Pancreas (tissue), 10 donors: Measurements from ENCODE around the gene CEBPE. TPM values are rescaled to one million over a fixed set of nuclear protein-coding genes. Genes with fewer than 3 reads are reported as not detected.

Experiments
- ATAC-seq, 4 donors: fragments of 200-7000 bp; cut with Tn5 transposase; one replicate each; pipeline versions ENCODE4 v1.8.0 to v1.9.1; 2020; ENCODE audit warnings: mild to moderate bottlenecking in 4 of 4, moderate library complexity in 4 of 4
- DNase-seq, 6 donors: peaks; one replicate each; pipeline ENCODE4 v3.0.0-alpha.2; 2020
- FAIRE-seq: peaks from 2 replicates; lab custom pipeline; 2012; peaks lifted over from hg19 to GRCh38; lab: Jason Lieb, UNC
- H3K27ac ChIP-seq, 4 donors: fragments of 200-600 bp; sonication (generic); 1 replicate in 3 of 4; 2 replicates in 1 of 4; pipeline versions ENCODE4 v1.5.0 to v1.8.0; 2020
- H3K27me3 ChIP-seq, 4 donors: fragments of 200-600 bp; one replicate each; pipeline ENCODE4 v1.8.0; 2021
- H3K36me3 ChIP-seq, 3 donors: fragments of 200-600 bp; sonication (generic) in 1 of 3; one replicate each; pipeline versions ENCODE4 v1.5.0 to v1.8.0; 2020 to 2021
- H3K4me1 ChIP-seq, 3 donors: fragments of 200-600 bp; one replicate each; pipeline ENCODE4 v1.8.0; 2021
- H3K4me3 ChIP-seq, 4 donors: fragments of 200-600 bp; sonication (generic) in 2 of 4; one replicate each; pipeline versions ENCODE4 v1.5.0 to v1.8.0; 2020 to 2021
- H3K9me3 ChIP-seq, 4 donors: fragments of 200-600 bp; one replicate each; pipeline ENCODE4 v1.8.0; 2021
- CTCF ChIP-seq, 4 donors: fragments of 200-600 bp; sonication (generic) in 3 of 4; IDR thresholded peaks; one replicate each; pipeline versions ENCODE4 v1.5.0 to v1.8.0; 2021; ENCODE audit warnings: antibody characterized with exemption in 4 of 4
- WGBS, 2 donors: extraction: QIAGEN DNeasy Blood & Tissue Kit; methylation state at CpG; one replicate each; pipeline ENCODE4 v1.1.7; 2013; 5-methylcytosine and 5-hydroxymethylcytosine counted together
- intact Hi-C, 3 donors: fragments of 100-400 bp; cut with DNase I; formaldehyde crosslinking; loops; one replicate each; pipeline versions ENCODE4 v1.11.1 to v1.14.2; 2022
- polyA plus RNA-seq, 2 donors: library from polyadenylated mRNA; stranded (reverse); fragments of 200-250 nt; gene quantifications; one replicate each; pipeline ENCODE4 v1.2.3, GENCODE V29; 2013
- total RNA-seq, 6 donors: library from RNA; stranded (reverse); fragmentation: NEBNext Ultra II Directional in 4 of 6; extraction: Animal tissue kit (Norgen Biotek cat#: 25700) in 4 of 6; gene quantifications; one replicate each; pipeline versions ENCODE4 v1.2.1 to v1.2.4, GENCODE V29; 2021 to 2023
- donor health status: healthy with polysubstance abuse.
- donor health status: DM: no; HTN: no; CAD: no; lungs with moderate emphysema.
- donor health status: DM: no; HTN: no; CAD: no.
- donor health status: control.
- donor health status: control.
- donor health status: Bipolar disorder and iron deficiency.
- donor health status: DM: yes; HTN: yes; CAD: no.
- donor health status: DM: no; HTN: no; CAD: no.
- donor health status: DM: no; HTN: no; CAD: no.
- donor health status: DM: yes; HTN: yes; CAD: no.

CEBPE gene
- total and polyA plus RNA-seq, 8 donors = not detected

- Histone ChIP-seq H3K9me3 (no peaks in the 10 kb centered on the region), H3K27ac (no peak within 1 kb of the TSS), H3K36me3 (no peaks in the 10 kb centered on the region), H3K4me3 (no peak within 1 kb of the TSS), H3K4me1 (peaks cover 0 to under 1% (median 0%) of the 10 kb centered on the region in 3 donors), H3K27me3 (no peaks in the 10 kb centered on the region)
- intact Hi-C loops = no loop called here
- ATAC-seq (no peak), DNase-seq (peak in 1 of 6 donors; percentile 5), FAIRE-seq (no peak)
- 67 to 73% methylated on average over 11 of the region's 11 CpGs for WGBS, 2 donors
- TF ChIP-seq CTCF (IDR thresholded peaks at IDR 0.05) = no peak
Observed at GRCh38 chr14:23104591-23105347, 14.3 kb downstream of the CEBPE start, which contains the start of gene CIROP. Gene CIROP, minus strand, starts transcription at chr14:23104989. Its CDS starts 69 bp downstream, at chr14:23104920.

- ATAC-seq (no peak), FAIRE-seq (no peak)
- no peaks in the 10 kb centered on the region for H3K27me3 ChIP-seq
Observed at GRCh38 chr14:23104070-23104590, 14.9 kb downstream of the CEBPE start.

GRCh38 chr14:23103581-23103980 lies 15.5 kb downstream of the CEBPE start:
- Histone ChIP-seq H3K4me1 (peaks cover 4 to 8% (median 6%) of the 10 kb centered on the region in 3 donors), H3K27me3 (no peaks in the 10 kb centered on the region), H3K36me3 (peaks cover 0 to 2% (median 0%) of the 10 kb centered on the region in 3 donors), H3K9me3 (no peaks in the 10 kb centered on the region), H3K4me3 (no peak overlapping the region), H3K27ac (no peak overlapping the region)
- no peak for TF ChIP-seq CTCF (IDR thresholded peaks at IDR 0.05)
- intact Hi-C loops = no loop called here
- 79 to 87% methylated on average over 4 of the region's 4 CpGs for WGBS, 2 donors
- DNase-seq (no peak), ATAC-seq (no peak), FAIRE-seq (no peak)

More at GRCh38 chr14:23104070-23104590, 14.9 kb downstream of the CEBPE start:
- Histone ChIP-seq H3K4me3 (no peak overlapping the region), H3K4me1 (peaks cover 2 to 4% (median 2%) of the 10 kb centered on the region in 3 donors), H3K27ac (no peak overlapping the region), H3K9me3 (no peaks in the 10 kb centered on the region), H3K36me3 (no peaks in the 10 kb centered on the region)
- intact Hi-C loops = no loop called here
- 57 to 68% methylated on average over 6 of the region's 6 CpGs for WGBS, 2 donors
- TF ChIP-seq CTCF (IDR thresholded peaks at IDR 0.05) = no peak
- no peak for DNase-seq

- intact Hi-C loops = no loop called here
- WGBS, 2 donors = 75 to 90% methylated on average over 2 of the region's 2 CpGs
- H3K36me3 ChIP-seq = peaks cover 0 to 10% (median 0%) of the 10 kb centered on the region in 3 donors
- no peak for DNase-seq
- FAIRE-seq = no peak
- H3K27me3 ChIP-seq = no peaks in the 10 kb centered on the region
- no peaks in the 10 kb centered on the region for H3K9me3 ChIP-seq
- H3K4me1 ChIP-seq = peaks cover 4 to 8% (median 6%) of the 10 kb centered on the region in 3 donors
- ATAC-seq = no peak
- H3K4me3 ChIP-seq = no peak overlapping the region
- no peak overlapping the region for H3K27ac ChIP-seq
- no peak for TF ChIP-seq CTCF (IDR thresholded peaks at IDR 0.05)
Observed at GRCh38 chr14:23102801-23103200, 16.3 kb downstream of the CEBPE start.
